ENCODE data around the gene NDC1. TPM values are rescaled to one million over a fixed set of nuclear protein-coding genes. Genes with fewer than 3 reads are reported as not detected.

The NDC1 gene
- total RNA-seq, 4 donors from 2014 or later: 6.0 to 15.1 (median 11.9) TPM

DNA sequence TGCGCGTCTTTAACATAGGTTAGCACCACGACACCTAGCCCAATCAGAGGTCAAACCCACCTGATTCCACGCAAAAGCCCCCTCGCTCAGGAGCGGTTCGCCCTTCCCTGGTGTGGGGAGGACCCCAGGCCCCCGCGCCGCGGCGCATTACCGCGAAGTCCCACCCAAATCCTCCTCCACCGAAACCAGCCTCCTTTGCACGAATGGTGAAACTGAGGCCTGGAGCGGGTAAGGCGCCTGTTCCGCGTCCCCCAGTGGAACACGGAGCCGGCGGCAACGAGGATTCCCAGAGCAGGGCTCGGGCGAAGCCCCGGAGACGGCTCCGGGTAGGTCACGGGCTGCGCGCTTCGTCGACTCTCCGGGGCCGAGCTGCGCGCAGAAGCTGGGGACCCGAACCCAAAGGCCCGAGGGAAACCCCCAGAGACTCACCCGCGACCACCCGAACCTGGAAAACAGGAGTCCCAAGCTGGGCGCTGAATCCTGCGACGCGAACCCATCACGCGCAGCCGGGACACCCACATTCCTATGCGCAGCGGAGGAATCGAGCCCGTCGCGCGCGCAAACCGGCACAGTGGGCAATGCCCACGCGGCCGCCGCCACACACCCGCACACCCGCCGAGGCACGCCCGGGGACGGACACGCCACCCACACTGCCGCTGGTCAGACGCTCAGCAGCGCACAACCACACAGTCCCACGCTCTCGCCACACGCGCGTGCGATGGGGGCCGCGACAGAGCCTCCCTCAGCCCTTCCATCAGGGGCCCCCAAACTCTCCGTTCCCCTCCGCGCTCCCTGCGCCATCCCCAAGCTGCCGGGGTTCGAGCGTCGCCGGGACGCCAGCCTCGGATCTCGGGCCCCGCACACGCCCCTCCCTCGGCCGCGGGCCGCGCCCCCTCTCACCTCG lies 99.6 kb downstream of the NDC1 start:
- TF ChIP-seq CTCF (IDR thresholded peaks at IDR 0.05; ENCODE audit: low read depth): no peak

DNA sequence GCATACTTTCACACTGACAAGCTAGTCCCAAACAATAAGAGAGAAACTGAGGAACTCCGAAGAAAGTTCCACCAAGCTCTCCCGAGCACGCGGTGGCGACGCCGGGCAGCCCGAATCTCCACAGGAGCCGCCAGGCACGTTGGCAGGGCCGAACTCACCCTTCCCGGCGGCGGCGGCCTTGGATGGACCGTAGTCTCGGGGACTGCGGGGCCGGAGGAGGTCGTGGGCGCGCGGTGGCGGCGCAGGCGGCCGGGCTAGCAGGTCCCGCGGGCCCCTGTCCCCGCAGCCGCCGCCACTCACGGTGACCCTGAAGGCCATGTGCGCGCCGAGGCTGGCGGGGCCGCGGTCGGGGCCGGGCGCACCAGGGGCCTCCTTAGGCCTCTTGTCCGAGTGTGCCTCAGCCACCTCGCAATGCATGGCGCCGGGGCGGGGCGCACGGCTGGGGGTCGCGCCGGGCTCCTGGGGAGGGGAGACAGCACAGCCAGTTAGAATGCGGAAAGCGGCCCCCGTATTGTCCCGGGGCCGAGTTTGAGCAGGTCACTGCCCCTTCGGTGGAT lies 100.4 kb downstream of the NDC1 start:
- no peak for TF ChIP-seq CTCF (IDR thresholded peaks at IDR 0.05; ENCODE audit: low read depth)

DNA sequence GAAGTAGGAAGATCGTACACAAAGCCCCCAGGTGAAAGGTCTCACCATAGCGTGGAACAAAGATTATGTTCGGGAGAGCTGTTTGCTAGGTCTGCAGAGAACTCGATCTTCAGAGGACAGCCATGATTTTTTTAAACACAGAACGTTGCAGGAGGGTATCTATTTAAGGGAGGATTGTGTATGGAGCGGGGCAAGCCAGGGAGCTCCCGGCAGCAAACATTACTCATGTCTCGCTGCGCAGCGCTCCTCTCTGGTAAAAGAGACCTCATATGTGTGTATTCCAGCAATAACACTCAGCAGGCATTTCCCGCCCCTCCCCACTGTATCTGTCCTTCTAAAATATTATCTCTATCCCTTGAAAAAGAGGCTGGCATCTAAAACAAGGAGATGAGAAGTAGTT lies 101.8 kb downstream of the NDC1 start:
- no peak for TF ChIP-seq CTCF (IDR thresholded peaks at IDR 0.05; ENCODE audit: low read depth)

DNA sequence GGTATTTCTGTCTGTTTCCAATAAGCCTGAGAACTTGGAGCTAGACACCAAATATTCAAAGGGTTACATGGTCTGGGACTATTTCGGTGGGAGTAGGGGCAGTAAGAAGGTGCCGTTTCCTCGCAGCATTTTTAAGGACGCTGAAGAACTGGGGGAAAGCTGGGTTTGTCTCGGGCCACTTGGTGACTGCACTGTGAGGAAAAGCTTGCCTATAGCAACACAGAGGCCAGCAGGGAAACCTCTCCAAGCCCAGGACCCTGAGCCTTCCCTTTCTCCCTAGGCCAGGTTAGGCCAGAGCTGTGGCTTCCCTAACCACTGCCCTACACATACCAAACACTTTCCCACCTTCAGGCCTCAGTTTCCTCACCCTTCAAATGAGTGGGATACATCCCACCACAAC lies 102.4 kb downstream of the NDC1 start:
- TF ChIP-seq CTCF (IDR thresholded peaks at IDR 0.05; ENCODE audit: low read depth): no peak

GRCh38 chr1:53735261-53735660 lies 102.8 kb downstream of the NDC1 start:
- TF ChIP-seq CTCF (IDR thresholded peaks at IDR 0.05; ENCODE audit: low read depth): no peak

DNA sequence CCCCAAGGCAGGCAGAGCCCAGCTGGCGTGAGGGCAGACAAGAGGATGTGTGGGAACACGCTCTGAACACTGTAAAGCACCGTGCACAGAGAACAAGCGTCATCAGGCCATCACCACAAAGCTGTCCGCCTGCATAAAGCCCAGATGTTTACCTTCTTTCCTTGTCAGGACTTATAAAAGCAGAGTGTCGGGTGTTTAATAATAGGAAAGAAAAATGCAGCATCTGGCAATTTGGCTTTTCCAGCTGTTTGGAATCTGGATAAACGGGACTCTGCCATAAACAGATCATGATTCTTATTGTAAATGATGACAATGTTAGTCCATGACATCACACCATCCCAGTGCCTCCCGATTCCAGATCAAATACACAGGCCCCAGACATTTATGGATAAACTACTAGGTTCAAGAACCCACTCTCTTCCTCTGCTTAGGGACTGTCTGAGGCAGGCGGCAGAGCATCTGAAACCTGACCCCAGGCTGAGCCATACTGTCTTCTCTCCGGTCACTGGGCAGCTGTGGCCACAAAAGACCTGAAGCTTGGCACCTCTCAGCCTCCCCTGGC lies 103.4 kb downstream of the NDC1 start:
- no peak for TF ChIP-seq CTCF (IDR thresholded peaks at IDR 0.05; ENCODE audit: low read depth)

DNA sequence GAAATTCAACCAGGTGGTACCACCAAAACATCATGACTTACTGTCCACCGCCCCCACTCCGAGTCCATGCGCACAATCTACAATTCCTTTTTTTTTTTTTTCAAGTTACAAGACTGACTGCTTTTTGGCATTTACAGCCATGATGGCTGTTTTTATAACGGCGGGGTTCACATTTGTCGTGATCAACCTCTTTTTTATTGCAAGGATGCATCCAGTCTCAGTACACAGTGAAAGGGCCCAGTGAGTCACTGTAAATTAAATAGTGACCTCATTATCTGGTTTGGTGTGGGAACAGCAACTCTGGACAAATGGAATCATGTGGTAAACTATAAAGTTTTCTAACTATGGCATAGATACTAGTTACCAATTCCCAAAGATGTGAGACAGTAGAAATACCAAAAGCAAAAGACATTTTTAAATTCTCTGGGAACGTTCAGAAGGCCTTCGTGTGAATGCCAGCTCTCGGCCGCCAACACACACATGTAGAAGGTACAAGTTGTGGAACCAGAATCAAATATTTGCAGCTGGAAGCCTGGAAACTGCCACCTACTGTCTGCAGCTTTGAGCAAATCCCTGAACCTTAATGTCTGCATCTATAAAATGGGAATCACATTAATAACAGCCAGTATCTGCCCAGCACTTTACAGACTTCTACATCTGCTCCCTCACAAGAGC lies 104.0 kb downstream of the NDC1 start:
- TF ChIP-seq CTCF (IDR thresholded peaks at IDR 0.05; ENCODE audit: low read depth): no peak

Measured in subcutaneous adipose tissue (tissue), 4 donors.